Erythroblast (primary cell): ENCODE results near the gene TLE2.

Source experiments
- DNase-seq, 2 experiments: peaks; one replicate each; lab custom pipeline; 2025; lab: John Stamatoyannopoulos, UW
- GATA1 ChIP-seq: IDR thresholded peaks from 2 replicates; pipeline ENCODE4 v1.6.1; 2011; ENCODE audit warnings: low read depth, mild to moderate bottlenecking, control low read depth, low read length, moderate library complexity
- POLR2A ChIP-seq: IDR thresholded peaks from 2 replicates; pipeline ENCODE4 v1.6.1; 2011; ENCODE audit warnings: mild to moderate bottlenecking, low read length

TLE2 gene

DNA sequence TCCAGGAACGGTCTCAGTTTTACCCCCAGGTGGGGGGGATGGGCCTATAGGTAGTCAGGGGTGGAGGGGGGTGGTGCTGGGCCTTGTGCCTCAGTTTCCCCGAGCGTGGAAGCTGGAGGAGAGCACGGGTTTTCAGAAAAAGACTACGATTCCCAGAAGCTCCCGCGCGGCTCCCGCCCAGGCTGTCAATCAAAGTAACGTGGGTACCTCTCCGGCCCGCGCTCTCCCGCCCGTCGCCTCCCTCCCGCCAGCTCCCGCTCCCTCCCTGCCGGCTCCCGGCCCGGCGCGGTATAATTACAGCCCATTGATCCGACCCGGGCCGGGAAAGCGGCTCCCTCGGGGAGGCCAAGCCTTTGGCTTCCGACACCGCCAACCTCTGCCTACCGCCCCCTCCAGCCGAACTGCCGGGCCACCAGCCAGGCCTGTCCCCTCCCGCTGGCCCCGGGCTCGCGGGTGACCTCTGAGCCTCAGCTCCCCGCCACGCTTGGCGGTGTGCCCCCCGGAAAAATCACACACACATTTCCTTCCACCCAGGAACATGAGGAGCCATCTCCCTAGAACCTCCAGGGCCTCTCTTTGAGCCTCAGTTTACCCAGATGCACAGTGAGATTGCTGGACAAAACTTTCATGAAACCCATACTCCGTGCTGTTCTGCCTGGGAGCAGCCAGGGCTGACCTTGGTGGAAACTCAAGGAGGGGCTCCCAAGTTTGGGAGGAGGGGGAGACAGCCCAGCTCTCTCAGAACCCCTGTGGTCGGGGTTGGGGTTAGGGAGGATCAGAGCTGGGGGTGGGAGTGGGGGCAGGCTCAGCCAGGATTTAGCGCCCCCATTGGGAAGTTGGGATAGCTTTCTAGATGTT lies 7.3 kb upstream of the TLE2 start:
- TF ChIP-seq POLR2A (no peak), GATA1 (no peak)
- DNase-seq = peak; percentile 90 to 92

DNA sequence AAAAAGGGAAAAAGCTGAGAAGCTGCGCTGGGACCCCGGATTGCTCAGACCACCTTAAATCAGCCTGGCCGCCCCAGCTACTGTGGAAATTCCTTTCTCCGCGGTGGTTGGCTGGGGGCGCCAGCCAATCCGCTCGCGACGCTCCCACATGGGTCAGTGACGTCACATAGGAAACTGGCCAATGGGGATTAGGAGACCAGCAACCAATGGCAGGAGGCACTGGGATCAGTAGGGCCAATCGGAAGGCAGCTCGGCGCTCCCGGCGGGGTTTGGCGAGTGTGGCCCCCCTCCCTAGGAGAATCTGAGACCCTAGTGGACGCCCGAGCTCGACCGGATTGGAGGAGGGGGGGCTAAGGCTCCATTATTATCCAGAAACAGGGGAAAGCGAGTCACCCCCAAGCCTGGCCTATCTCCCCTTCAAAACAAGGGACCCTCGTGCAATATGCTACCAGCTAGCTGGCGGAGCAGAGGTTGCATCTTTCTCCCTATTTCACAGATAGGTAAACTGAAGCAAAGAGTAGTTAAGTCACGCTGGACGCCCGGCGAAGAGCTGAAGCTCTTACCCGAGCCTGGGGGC lies 6.5 kb upstream of the TLE2 start:
- peak; percentile 99 for DNase-seq

DNA sequence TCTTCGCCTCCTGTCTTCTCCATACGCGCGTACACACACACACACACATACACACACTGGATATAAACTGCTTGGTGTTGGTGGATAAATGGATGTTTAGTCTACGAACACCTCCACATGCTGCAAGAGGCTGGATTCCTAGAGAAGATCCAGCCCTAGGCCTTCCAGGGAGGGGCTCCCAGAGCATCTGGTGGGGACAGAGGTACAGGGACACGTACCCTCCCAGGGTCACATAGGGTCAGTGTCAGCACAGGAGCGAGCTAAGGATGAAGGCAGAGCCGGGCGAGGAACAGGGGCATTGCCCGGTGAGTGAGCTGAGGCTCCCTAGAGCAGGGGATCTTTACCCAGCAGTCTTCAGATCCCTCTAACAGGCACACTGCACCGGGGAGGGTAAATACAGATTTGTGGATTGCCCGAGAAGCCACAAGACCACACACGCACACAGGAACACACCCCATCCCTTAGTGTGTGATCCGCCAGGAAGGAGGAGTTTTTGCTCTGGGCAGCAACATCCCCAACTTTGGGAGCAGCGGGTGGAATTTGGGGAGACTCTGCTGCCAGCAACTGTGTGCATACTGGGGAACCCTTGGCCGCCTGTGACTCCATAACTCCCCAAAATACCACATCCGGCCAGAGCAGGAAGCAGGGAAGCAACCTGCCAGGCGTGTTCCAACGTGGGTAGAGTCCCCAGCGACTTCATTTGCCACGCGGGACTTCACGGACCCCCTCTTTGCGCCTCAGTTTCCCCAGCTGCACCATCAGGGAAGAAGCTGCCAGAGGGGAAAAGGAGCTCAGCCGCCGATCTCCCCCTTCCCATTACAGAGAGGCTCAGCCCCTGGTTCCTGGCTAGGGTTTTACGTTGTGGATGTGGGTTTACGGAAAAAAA lies 5.8 kb upstream of the TLE2 start:
- no peak for TF ChIP-seq POLR2A
- no peak for TF ChIP-seq GATA1
- no peak for DNase-seq

More for the DNA sequence above, 6.5 kb upstream of the TLE2 start:
- no peak for TF ChIP-seq GATA1
- peak; percentile 72 for TF ChIP-seq POLR2A

DNA sequence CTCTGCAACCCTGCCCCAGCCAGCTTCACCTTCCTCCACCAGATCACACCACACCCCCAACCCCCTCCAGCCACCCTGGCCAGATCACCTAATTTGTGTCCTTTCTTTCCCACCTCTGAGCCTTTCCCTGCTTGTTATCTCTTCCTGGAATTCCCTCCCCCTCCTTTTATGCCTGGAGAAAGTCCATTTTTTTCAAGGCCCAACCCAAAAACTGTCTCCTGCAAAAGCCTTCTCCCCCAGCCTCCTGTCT lies 5.3 kb upstream of the TLE2 start:
- DNase-seq = no peak
- TF ChIP-seq GATA1 (no peak), POLR2A (no peak)

DNA sequence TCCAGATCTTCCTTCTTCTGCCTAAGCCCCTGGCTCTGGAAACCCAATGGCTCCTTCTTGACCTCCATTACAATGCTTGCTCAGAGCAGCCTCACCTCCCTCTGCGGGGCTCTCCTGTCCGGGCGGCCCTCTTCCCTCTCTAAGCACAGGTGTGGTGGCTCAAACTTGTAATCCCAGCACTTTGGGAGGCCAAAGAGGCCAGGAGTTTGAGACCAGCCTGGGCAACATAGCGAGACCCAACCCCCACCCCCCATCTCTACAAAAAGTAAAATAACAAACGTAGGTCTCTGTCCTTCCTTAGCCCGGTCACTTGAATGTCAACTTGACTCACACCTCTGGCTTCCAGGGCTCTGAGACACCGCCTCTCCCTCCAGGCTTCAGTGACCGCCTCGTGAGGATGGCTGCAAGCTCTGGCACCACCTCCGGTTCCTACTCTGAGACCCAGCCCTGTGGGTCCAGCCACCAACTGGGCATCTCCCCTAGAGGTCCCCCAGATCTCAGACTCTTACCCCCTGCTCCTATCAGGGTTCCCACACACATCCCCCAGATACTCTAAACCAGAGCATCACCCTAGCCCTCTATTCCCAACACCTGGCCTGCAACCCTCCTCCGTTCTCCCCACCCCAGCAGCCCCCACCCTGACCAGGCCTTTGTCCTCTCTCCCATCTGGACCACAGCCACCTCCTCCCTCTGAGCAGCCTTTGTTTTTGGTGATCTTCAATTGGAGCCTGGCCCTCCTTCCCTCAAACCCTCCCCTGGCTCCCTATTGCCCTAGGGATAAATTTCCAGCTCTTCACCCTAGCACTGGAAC lies 4.7 kb upstream of the TLE2 start:
- no peak for TF ChIP-seq POLR2A
- TF ChIP-seq GATA1 = no peak
- DNase-seq = no peak

DNA sequence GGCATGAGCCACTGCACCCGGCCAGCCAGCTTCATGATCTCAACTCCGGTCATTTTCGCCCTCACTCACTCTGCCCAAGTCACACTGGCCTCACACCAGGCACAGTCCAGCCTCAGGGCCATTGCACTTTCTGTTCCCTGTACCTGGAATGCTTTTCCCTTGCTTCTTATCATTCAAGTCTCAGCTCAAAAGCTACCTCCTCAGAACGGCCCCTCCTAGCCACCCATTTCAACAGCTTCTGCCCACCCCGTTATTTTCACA lies 2.5 kb upstream of the TLE2 start:
- TF ChIP-seq GATA1 = no peak
- no peak for TF ChIP-seq POLR2A
- DNase-seq = no peak

DNA sequence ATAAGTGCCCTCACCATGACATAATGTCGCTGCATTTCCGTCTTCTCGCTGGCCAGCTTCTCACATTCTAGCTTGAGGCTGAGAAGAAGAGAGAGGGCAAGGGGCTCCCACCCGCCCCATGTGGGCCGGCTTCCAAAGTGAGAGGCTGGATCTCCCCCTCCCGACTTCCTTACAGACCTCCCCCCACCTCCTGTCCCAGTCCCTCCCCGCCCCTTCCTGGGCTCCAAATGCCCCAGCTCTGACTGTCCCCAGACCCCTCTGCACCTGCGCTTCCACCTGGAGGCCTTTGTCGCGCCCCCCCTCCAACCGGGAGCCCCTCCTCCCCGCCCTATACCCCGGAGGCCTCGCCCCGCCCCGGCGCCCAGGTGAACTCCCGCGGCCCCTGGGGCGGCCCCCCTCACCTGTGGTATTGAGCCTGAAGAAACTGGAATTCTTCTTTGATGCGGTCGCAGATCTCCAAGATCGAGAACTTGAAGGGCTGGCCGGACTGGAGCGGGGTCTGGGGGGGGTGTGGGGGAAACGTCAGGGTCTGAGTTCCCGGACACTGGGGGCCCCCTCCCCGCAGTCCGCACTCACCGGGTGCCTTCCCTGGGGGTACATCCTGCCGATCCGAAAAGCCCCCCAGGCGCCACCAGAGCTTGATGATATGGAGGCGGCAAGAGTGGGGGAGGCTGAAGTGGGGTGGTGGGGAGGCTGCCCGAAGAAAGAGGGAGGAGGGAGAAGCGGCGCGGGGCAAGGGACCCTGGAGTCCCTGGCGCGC lies 595 bp downstream of the TLE2 start:
- DNase-seq = no peak
- TF ChIP-seq POLR2A = no peak
- no peak for TF ChIP-seq GATA1

DNA sequence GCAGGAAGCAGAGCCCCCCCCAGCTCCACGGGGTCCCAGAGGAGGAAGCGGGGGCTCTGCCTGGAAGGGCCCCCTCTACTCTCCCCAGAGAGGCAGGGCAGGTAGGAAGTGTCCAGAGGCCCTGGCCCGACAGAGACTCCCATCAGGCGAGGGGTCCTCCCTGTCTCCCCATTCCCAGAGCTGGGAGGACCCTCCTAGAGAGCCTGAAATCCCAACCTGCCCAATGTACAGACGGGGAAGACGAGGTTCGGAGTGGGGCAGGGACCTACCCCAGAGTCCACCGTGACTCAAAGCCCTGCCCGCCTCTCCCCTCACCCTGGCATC lies 1.1 kb downstream of the TLE2 start:
- no peak for DNase-seq
- no peak for TF ChIP-seq POLR2A
- TF ChIP-seq GATA1 = no peak

DNA sequence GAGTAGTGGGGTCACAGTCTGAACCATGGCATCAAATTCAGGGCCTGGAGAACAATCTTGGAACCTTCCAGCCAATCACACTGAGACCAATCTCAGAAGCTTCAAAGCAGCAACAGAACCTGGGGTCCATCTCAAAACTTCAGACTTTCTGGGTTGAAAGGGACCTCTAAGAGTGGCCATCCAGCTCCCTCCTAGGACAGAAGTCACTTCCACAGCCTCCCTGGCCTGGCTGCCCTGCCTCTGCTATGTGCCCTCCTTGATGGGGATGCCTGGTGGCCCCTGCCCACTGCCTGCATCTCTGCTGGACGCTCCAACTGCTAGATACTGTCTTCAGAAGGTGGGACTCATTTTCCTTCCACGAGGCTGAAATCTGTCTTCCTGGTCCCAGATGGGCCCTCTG lies 1.8 kb downstream of the TLE2 start:
- TF ChIP-seq GATA1 = no peak
- no peak for TF ChIP-seq POLR2A
- no peak for DNase-seq

DNA sequence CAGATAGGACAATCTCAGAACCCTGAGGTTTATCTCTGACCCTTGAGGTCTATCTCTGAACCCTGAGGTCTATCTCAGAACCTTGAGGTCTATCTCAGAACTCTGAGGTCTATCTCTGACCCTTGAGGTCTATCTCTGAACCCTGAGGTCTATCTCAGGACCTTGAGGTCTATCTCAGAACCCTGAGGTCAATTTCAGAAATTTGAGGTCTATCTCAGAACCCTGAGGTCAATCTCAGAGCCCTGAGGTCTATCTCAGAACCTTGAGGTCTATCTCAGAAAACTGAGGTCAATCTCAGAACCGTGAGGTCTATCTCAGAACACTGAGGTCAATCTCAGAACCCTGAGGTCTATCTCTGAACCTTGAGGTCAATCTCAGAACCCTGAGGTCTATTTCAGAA lies 2.3 kb downstream of the TLE2 start:
- TF ChIP-seq GATA1 (no peak), POLR2A (no peak)
- no peak for DNase-seq

DNA sequence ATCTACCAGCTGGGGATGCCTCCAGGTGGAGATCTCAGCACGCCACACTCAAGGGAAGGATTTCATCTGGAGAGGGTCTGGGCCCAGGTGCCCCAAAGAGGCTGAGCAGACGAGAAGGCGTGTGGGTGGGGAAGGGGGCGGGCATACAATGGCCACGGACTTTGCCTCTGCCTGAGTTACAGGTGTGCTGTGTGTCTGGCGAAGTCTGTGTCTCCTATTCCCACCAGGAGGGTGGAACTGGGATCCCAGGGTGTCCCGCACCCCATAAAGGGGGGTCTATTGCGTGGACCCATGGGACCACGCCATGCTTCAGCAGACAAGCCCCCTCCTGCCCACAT lies 3.6 kb downstream of the TLE2 start:
- DNase-seq = no peak
- TF ChIP-seq POLR2A (no peak), GATA1 (no peak)

DNA sequence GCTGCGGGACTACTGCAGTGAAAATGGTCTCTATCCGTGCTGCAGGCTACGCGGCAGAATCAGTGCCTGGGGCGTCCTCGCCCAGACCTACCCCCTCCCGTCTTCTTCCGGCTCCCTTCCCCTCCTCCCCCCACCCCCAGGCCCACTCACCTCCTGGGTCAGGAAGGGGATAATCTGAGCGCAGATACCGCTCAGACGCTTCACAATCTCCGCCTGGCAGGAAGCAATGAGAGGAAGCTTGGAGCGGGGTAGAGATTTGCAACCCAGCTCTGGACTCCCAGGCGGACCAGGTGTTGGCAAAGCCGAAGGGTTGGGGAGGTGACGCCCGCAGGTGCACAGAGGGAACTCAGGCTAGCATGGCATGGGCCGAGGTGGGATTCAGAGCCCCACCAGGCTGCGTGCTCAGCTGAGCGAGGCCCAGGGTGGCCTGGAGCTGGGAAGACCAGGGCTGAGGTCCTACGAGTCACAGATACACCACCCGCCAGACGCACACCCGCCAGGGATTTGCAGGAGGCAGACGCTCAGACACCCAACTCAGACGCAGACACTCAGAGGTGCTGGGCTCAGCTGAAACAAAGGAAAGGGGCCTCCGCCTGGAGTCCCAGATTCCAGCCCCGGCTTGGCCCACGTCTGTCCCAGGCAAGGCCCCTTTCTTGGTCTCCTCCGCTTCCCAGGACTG lies 4.1 kb downstream of the TLE2 start:
- no peak for DNase-seq
- no peak for TF ChIP-seq GATA1
- no peak for TF ChIP-seq POLR2A

DNA sequence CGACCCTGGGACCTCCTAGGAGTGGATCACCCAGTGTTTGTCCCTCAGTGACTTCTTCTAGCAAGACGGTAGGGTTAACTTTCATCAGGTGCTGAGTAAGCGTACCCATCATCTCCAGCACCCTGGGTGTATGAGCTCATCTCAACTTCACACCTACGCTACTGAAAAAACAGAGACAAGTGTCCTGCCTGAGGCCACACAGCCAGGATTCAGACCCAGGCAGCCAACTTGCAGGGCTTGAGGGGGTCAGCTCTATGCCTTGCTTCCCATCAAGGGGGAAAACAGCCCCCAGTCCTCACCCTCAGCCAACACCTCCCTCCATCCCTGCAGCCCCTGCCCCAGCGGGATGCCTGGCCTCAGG lies 4.6 kb downstream of the TLE2 start:
- TF ChIP-seq POLR2A = no peak
- no peak for TF ChIP-seq GATA1
- DNase-seq = no peak
